RWPE1 (cell line): ENCODE measurements around the gene POM121L2.

Source experiments
- CTCF ChIA-PET: fragments of 350-600 bp; sonication (Branson Sonifier 250); formaldehyde crosslinking; extraction: SDS; loops from one replicate; lab custom pipeline; 2021; lab: Yijun Ruan, JAX
- POLR2A ChIA-PET: fragments of 400-600 bp; formaldehyde crosslinking; extraction: SDS; loops from one replicate; lab custom pipeline; 2020; ENCODE audit warnings: antibody characterized with exemption; ENCODE audit not compliant: low non-redundant PET; lab: Yijun Ruan, JAX
- DNase-seq: peaks from one replicate; pipeline ENCODE4 v3.0.0; 2012; ENCODE audit warnings: low spot score
- H3K27ac ChIP-seq: fragments of 450-650 bp; 2 replicates; pipeline ENCODE4 v1.5.1; 2017
- TF ChIP-seq, protein P1 (sequence below): fragments of 450-650 bp; conservative IDR thresholded peaks from 2 replicates; pipeline ENCODE4 v1.5.1; 2017; ENCODE audit warnings: low read depth, mild to moderate bottlenecking

Gene POM121L2

DNA sequence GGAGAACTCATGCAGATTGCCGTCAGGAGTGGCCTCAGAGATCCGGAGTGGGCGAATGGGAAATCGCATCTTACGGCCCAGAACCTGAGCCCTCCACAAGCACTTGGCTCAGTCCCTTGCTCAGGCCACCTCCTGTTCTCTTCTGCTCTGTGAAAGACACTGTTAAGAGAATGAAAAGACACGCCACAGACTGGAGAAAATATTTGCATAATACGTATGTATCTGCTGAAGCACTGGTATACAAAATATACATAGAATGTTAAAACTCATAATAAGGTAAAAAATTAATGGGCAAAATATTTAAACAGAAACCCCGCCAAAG is 838 bp upstream of the POM121L2 start:
- ChIA-PET CTCF (interaction anchor here (0.7 to 1.2 kb wide), 6 partner anchors 15 to 736 kb away, joined by 3 to 5 read pairs (median 4); partner anchors contain the start of gene ZNF184), POLR2A (no interaction called here)
- TF ChIP-seq, protein P1, sequence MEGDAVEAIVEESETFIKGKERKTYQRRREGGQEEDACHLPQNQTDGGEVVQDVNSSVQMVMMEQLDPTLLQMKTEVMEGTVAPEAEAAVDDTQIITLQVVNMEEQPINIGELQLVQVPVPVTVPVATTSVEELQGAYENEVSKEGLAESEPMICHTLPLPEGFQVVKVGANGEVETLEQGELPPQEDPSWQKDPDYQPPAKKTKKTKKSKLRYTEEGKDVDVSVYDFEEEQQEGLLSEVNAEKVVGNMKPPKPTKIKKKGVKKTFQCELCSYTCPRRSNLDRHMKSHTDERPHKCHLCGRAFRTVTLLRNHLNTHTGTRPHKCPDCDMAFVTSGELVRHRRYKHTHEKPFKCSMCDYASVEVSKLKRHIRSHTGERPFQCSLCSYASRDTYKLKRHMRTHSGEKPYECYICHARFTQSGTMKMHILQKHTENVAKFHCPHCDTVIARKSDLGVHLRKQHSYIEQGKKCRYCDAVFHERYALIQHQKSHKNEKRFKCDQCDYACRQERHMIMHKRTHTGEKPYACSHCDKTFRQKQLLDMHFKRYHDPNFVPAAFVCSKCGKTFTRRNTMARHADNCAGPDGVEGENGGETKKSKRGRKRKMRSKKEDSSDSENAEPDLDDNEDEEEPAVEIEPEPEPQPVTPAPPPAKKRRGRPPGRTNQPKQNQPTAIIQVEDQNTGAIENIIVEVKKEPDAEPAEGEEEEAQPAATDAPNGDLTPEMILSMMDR, result peak; percentile 32; the same call in 1 of the 2 replicates
- DNase-seq, result no peak
- H3K27ac ChIP-seq, result no peak overlapping the region

DNA sequence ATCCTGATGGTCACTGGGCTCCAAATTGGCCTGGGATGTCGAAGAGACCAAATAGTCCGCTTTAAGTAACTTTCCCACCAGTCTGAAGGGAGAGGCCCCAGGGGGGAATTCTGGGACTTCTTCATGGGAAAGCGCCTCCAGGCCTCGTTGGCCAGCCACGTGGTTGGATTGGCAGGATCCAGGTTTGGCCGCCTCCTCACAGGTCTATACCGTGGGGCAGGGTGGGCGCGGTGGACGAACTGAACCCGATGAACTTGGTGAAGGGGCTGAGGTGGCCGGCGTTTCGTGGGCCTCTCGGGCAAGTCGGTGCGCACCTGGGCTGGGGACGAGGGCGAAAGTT is 297 bp downstream of the POM121L2 start:
- POLR2A ChIA-PET, result no interaction called here
- CTCF ChIA-PET, result interaction anchor here (0.6 to 1.2 kb wide), 3 partner anchors 9 to 193 kb away, joined by 3 to 5 read pairs (median 4); no protein-coding TSS in a partner anchor
- no peak for DNase-seq
- TF ChIP-seq, protein P1, result no peak
- H3K27ac ChIP-seq, result no peak overlapping the region

DNA sequence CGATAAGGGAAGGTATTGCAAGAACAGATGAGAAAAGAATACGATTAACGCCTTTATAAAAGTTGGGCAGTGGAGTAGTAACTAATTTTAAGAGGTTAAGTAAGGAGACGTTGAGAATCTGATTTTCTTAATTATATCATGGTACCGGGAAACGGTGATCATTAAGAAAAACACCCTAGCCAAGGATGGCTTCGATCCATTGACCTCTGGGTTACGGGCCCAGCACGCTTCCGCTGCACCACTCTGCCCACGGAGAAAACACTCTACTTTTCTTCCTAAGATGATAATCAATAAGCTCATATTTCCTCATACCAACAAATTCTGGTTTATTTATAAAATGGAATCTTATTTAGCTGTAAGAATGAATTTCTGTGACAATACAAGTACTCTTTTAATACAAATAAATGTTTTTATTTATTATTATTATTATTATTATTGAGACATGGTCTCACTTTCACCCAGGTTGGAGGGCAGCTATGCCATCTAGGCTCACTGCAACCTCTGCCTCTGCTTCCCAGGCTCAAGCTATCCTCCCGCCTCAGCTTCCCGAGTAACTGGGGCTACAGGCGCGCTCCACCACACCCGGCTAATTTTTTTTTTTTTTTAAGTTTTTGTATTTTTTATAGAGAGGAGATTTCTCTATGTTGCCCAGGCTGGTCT is 8.3 kb downstream of the POM121L2 start:
- CTCF ChIA-PET, result interaction anchor here (2.1 kb wide), 1 partner anchor 9 kb away, joined by 5 read pairs; the partner anchor contains the start of gene POM121L2

DNA sequence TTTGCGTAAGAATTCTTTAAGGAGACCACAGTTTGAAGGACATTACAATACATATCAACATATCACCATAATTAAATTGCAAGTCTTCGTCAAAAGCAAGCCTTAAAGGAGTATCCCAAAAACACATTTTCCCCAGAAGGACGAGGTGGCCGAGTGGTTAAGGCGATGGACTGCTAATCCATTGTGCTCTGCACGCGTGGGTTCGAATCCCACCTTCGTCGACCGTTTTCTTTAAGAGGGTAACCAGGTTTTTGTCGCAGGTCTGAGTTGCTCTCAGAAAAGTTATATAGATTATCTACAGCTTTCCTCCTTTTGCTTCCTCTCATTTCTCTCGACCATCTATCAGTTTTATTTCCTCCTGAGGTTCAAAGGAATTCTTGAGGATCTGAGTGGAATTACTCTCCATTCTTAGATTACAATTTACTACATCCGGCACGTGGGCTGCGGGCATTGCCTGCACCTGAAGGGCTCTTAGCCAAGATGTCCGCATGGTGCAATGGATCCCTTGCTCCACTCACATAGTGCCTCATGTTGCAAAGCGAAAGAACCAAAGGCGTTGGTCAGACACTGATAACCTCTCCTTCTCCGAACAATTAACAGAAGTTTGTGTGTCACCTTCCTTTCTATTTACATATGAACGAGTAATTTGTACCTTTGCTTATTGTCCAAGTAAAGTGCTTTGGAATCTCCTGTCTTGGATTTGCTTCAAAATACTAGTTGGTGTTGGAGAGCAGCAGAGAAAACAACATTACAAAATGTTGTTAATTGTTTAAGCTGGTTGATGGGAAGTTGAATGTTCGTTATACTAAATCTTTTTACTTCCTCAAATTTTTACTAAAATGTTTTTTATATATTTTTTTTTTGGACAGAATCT is 14.0 kb downstream of the POM121L2 start:
- H3K27ac ChIP-seq, result no peak overlapping the region
- CTCF ChIA-PET, result interaction anchor here (1.2 kb wide), 1 partner anchor 14 kb away, joined by 3 read pairs; no protein-coding TSS in a partner anchor
- POLR2A ChIA-PET, result no interaction called here
- TF ChIP-seq, protein P1, result no peak
- no peak for DNase-seq

More for the DNA sequence above, 8.3 kb downstream of the POM121L2 start:
- H3K27ac ChIP-seq, result no peak overlapping the region
- TF ChIP-seq, protein P1, result no peak
- POLR2A ChIA-PET, result interaction anchor here (0.6 kb wide), 1 partner anchor 25 kb away, joined by 3 read pairs; no protein-coding TSS in a partner anchor
- no peak for DNase-seq

DNA sequence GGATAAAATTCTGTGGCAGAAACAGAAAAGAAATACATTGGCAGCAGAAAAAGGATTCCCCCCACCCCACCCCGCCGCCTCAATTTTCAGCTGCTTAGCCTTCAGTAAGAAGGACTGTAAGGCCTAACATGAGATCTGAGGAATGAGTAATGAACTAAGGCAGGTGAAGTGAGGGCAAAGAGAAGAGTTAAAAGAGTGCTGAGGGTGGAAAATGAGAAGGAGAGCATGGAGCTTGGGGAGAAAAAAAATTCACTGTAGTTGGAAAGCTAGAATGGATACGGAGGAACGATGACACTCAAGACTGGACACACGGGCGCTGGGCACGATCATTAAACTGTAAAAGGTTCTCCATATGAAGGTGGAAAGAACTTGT is 14.6 kb downstream of the POM121L2 start:
- CTCF ChIA-PET, result interaction anchor here (1.2 kb wide), 1 partner anchor 15 kb away, joined by 3 read pairs; no protein-coding TSS in a partner anchor
- DNase-seq, result no peak
- no peak overlapping the region for H3K27ac ChIP-seq
- TF ChIP-seq, protein P1, result no peak
- POLR2A ChIA-PET, result no interaction called here

DNA sequence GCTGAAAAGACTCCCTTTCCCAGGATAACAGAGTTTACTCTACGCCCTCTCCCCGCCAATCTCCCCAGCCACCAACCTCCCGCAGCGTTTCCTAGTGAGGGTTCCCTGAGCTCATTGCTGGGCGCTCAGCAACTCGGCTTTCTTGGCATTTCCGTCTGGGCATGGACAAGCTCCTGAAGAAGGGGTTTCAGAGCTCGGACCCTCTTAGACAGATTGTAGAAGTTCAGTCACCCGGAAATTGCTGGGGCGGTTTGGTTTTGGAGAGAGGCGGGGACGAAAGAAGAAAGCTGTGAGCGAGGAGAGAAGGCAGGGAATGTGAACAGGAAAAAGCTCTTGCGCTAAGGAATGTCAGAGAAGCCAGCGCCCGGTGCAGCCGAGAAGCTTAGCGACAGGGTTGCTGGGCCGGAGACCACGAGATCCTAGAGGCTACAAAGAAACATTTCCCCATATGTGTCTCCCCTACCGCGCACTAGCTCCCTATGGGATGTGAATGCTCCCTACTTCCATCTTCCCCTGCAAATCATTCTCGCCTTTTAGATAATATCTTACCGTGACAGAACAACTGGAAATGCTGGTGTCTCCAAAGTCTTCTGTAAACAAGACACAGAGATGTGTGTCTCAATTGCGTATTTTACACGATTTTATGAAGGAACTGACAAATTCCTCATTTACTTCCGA is 15.8 kb downstream of the POM121L2 start:
- DNase-seq, result no peak
- CTCF ChIA-PET, result interaction anchor here (0.7 to 1.1 kb wide), 4 partner anchors 10 to 397 kb away, joined by 3 to 7 read pairs (median 4); no protein-coding TSS in a partner anchor
- POLR2A ChIA-PET, result no interaction called here
- TF ChIP-seq, protein P1, result no peak
- H3K27ac ChIP-seq, result no peak overlapping the region
